GM13977 (cell line): ENCODE measurements around the gene DYRK4.

Experiments
- DNase-seq: peaks from one replicate; pipeline ENCODE4 v3.0.0; 2012; ENCODE audit warnings: low spot score
- CTCF ChIP-seq: IDR thresholded peaks from 2 replicates; pipeline ENCODE4 v1.5.1; 2012; ENCODE audit warnings: mild to moderate bottlenecking, control low read depth; ENCODE audit not compliant: insufficient read depth; ENCODE audit errors: extremely low read depth, missing control alignments
- in situ Hi-C: fragments of 300-500 bp; cut with MboI; formaldehyde crosslinking; loops from one replicate; pipeline ENCODE4 v1.12.0; 2022; ENCODE audit warnings: low sequenced_read_pairs, low pct_unique_long_range_greater_than_20kb, mixed read lengths, inconsistent platforms; ENCODE audit not compliant: unreplicated experiment

DYRK4 gene

GRCh38 chr12:4604684-4605193, 42.7 kb downstream of the DYRK4 start:
- peak; percentile 98 for TF ChIP-seq CTCF
- in situ Hi-C loops = no loop called here
- peak; percentile 82 for DNase-seq

- in situ Hi-C loops = no loop called here
- no peak for DNase-seq
- TF ChIP-seq CTCF = no peak
These were observed 45.0 kb downstream of the DYRK4 start for GRCh38 chr12:4607056-4607455.

GRCh38 chr12:4609071-4609470, 47.1 kb downstream of the DYRK4 start:
- no peak for DNase-seq
- TF ChIP-seq CTCF = no peak
- in situ Hi-C loops = no loop called here

- no peak for TF ChIP-seq CTCF
- DNase-seq = no peak
- in situ Hi-C loops = no loop called here
These were observed 48.5 kb downstream of the DYRK4 start for GRCh38 chr12:4610481-4610880.

GRCh38 chr12:4615667-4616066, 53.7 kb downstream of the DYRK4 start:
- TF ChIP-seq CTCF = no peak
- DNase-seq = no peak
- in situ Hi-C loops = no loop called here

GRCh38 chr12:4621511-4621910, 59.5 kb downstream of the DYRK4 start:
- TF ChIP-seq CTCF = no peak
- no peak for DNase-seq
- in situ Hi-C loops = no loop called here

- no peak for DNase-seq
- in situ Hi-C loops = no loop called here
- TF ChIP-seq CTCF = no peak
These were observed 64.5 kb downstream of the DYRK4 start for GRCh38 chr12:4626543-4626942.
